Central memory CD8-positive, alpha-beta T cell (primary cell): Measurements from ENCODE around the gene TCF19.
A peak's percentile ranks its signal among the peaks of the same experiment; 100 is the strongest.
"Not testable (repeated sequence)": the region's sequence is repeated elsewhere in the genome, so short reads cannot be mapped to it uniquely, and the experiment has no call there.

ENCODE experiments used
- ATAC-seq: fragments of 150-1000 bp; cut with Tn5 transposase; replicated peaks from 2 replicates; pipeline ENCODE4 v1.10.0; 2022; ENCODE audit warnings: mild to moderate bottlenecking, moderate FRiP score, moderate number of reproducible peaks; ENCODE audit not compliant: poor library complexity, severe bottlenecking; ENCODE audit errors: extremely low read depth
- DNase-seq, 2 donors: peaks; one replicate each; pipeline ENCODE4 v3.0.0; 2021; ENCODE audit warnings: low spot score in 2 of 2
- H3K27ac Mint-ChIP-seq: one replicate; pipeline ENCODE4 v1.8.0; 2022; ENCODE audit warnings: low read depth, mild to moderate bottlenecking, moderate library complexity, mixed read lengths
- H3K27me3 Mint-ChIP-seq: one replicate; pipeline ENCODE4 v1.8.0; 2022; ENCODE audit warnings: mixed read lengths
- H3K36me3 Mint-ChIP-seq: one replicate; pipeline ENCODE4 v1.8.0; 2022; ENCODE audit warnings: mild to moderate bottlenecking, moderate library complexity, mixed read lengths; ENCODE audit not compliant: insufficient read depth
- H3K4me1 Mint-ChIP-seq: one replicate; pipeline ENCODE4 v1.8.0; 2022; ENCODE audit warnings: mixed read lengths
- H3K4me3 Mint-ChIP-seq: one replicate; pipeline ENCODE4 v1.8.0; 2022; ENCODE audit warnings: mild to moderate bottlenecking, moderate library complexity, mixed read lengths
- H3K9me3 Mint-ChIP-seq: one replicate; pipeline ENCODE4 v1.8.0; 2022; ENCODE audit warnings: mixed read lengths

The TCF19 gene

DNA sequence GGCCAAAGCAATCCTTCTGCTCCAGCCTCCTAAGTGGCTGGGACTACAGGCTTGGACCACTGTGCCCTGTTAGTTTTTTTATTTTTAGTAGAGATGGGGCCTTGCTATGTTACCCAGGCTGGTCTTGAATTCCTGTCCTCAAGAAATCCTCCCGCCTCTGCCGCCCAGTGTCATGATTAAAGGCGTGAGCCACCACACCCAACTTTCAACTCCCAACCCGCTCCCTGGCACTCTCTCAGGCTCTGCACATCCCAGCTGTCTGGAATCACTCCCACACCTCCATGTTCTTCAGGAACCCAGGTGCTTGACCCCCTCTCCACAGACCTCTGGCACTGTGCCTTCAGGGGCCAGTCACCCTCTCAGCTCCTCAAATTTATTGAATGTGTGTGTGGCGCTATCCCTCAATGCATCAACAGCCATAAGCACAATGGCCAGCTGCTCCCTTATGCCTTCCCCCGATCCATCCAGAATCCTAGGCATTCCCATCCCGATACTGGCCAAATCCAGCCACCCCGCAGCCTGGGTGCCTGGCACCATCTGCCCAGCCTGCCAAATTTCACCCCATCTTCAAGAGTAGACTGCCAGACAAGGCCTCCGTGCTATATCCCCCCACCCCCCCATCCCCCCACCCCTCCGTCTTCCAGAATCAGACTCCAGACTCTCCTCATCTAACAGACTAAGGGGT, 12.7 kb downstream of the TCF19 start:
- no peak overlapping the region for H3K27ac Mint-ChIP-seq
- no peak for ATAC-seq
- H3K4me3 Mint-ChIP-seq, result no peak overlapping the region
- no peaks in the 10 kb centered on the region for H3K9me3 Mint-ChIP-seq
- no peak for DNase-seq
- peaks cover 2% of the 10 kb centered on the region for H3K36me3 Mint-ChIP-seq
- H3K27me3 Mint-ChIP-seq, result no peaks in the 10 kb centered on the region
- H3K4me1 Mint-ChIP-seq, result peaks cover 5% of the 10 kb centered on the region

DNA sequence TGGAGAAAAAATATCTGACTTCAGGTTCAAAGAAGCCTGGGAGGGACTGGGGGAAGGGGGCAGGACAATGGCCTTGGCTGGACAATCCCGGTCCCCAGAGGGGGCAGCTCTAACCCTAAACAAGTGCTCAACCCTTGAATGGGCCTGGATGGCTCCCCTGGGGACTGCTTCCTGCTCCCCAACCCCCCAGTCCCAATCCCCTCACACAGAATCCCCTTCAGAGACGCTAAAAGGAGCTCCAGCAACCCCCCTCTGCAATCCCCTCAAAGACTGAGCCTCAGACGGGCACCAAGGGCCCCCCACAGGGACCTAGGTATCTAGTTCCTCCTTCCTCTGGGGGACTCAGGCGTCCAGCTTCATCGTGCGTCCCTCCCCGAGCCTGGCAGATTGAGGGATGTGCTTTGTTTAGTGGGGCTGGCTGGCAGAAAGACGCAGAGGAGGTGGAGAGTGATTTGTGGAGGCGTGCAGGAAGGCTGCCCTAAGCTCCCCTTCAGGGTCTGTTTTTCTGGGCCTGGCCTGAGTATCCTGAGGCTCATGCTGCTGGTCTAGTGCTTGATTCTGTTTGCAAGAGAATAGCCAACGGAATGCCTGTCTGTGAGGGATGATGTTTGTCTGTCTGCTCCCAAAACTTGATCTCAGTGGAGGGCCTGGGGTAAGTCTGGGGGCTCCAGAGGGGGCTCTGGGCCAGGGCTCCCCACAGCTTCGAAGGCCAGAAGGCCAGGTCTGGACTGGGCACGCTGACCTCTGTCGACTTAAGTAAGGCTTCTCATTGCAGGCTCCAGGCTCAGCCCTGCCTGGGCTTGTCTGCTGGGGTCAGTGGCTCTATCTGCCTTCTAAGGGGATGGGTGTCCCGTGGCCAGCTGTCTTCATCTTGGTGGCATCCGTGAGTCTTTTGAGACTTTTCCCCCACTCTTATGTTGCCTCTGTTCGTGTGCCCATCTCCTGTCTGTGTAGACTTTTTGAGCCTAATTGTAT, 13.8 kb downstream of the TCF19 start:
- Mint-ChIP-seq H3K9me3 (no peaks in the 10 kb centered on the region), H3K27ac (no peak overlapping the region), H3K4me1 (peaks cover 8% of the 10 kb centered on the region), H3K27me3 (no peaks in the 10 kb centered on the region), H3K4me3 (no peak overlapping the region), H3K36me3 (peaks cover 2% of the 10 kb centered on the region)
- no peak for DNase-seq
- ATAC-seq, result no peak

DNA sequence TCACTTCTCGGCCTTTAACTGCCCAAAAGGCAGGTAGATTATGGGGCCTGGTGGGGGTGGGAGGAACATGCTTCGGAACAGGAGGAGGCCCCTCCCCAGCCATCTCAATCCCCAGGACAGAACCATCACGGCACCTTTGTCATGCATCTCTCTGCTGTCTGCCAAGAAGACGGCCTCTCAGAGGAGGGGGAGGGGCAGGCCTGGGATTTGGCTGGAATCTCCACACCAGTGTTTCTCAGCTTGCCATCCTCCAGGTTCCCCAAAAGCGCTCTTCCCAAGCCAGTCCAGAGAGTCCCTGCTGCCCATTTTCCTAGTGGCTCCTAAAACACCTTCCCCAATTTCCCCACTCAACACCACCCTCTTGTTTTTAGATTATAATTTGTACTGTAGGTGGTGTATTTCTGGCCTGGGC, 14.6 kb downstream of the TCF19 start:
- Mint-ChIP-seq H3K36me3 (peaks cover 2% of the 10 kb centered on the region), H3K9me3 (no peaks in the 10 kb centered on the region), H3K27me3 (no peaks in the 10 kb centered on the region), H3K4me1 (peaks cover 9% of the 10 kb centered on the region), H3K27ac (no peak overlapping the region), H3K4me3 (no peak overlapping the region)
- DNase-seq (no peak), ATAC-seq (no peak)

DNA sequence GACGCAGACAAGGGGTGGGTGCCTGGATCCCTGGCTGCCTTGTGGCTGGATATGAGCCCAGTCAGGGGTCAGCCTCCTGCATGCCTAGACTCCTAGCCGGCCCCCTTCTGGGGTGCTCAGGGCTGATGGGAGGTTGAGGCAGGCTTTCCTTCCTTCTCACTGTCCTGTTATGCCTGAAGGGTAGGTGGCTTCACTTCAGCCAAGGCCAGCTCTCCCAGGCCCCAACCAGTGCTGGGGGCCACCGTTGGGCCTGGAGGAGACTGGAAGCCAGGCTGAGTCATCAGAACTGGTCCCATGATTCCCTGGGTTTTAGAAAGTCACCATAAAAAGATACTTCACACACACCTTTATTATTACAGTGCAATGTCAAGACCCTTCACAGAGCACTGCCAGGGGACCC, 15.0 kb downstream of the TCF19 start:
- H3K27ac Mint-ChIP-seq, result no peak overlapping the region
- H3K36me3 Mint-ChIP-seq, result peaks cover 2% of the 10 kb centered on the region

DNA sequence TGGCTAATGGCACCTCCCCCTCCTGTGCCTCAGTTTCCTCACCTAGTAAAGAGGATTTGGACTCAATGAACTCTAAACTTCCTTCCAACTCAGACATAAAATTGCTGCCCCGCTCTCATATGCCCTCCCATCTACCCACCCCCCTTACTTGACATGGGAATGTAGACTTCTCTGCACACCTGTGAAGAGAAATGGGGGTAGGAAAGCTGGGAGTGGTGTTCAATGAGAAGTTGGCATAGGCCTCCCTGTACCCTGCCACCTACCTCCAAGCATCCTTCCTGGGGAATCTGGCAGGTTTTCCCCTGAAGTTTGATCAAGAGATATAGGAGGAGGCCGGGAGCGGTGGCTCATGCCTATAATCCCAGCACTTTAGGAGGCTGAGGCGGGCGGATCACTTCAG, 16.0 kb downstream of the TCF19 start:
- H3K9me3 Mint-ChIP-seq, result no peaks in the 10 kb centered on the region
- DNase-seq (no peak), ATAC-seq (no peak)
- no peaks in the 10 kb centered on the region for H3K27me3 Mint-ChIP-seq
- H3K27ac Mint-ChIP-seq, result no peak overlapping the region
- H3K36me3 Mint-ChIP-seq, result peaks cover 2% of the 10 kb centered on the region
- H3K4me1 Mint-ChIP-seq, result peaks cover 23% of the 10 kb centered on the region
- H3K4me3 Mint-ChIP-seq, result no peak overlapping the region

More for the DNA sequence above, 15.0 kb downstream of the TCF19 start:
- DNase-seq, result no peak
- Mint-ChIP-seq H3K27me3 (no peaks in the 10 kb centered on the region), H3K9me3 (no peaks in the 10 kb centered on the region), H3K4me3 (no peak overlapping the region), H3K4me1 (peaks cover 13% of the 10 kb centered on the region)
- no peak for ATAC-seq

DNA sequence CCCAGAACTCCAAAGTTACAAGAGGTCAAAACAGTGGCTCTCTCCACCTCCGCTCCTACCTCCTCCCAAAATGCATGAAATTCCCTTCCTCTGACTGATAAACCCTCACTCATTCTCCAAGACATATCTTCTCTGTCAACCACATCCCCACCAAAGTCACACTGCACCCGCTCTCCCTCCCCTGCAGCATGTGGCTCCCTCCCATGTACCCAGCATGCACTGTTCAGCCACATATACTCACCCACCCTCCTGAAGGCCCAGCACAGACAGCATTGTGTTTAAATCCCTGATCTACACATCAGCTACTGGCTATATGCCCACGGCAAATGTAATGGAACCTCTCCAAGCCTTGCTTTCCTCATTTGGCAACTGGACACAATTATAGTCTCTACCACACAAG, 17.6 kb downstream of the TCF19 start:
- ATAC-seq (peak; percentile 70), DNase-seq (no peak)
- Mint-ChIP-seq H3K4me3 (no peak overlapping the region), H3K4me1 (peaks cover 32% of the 10 kb centered on the region), H3K27me3 (no peaks in the 10 kb centered on the region), H3K9me3 (no peaks in the 10 kb centered on the region), H3K27ac (peak overlapping the region; percentile 4), H3K36me3 (peaks cover 2% of the 10 kb centered on the region)

DNA sequence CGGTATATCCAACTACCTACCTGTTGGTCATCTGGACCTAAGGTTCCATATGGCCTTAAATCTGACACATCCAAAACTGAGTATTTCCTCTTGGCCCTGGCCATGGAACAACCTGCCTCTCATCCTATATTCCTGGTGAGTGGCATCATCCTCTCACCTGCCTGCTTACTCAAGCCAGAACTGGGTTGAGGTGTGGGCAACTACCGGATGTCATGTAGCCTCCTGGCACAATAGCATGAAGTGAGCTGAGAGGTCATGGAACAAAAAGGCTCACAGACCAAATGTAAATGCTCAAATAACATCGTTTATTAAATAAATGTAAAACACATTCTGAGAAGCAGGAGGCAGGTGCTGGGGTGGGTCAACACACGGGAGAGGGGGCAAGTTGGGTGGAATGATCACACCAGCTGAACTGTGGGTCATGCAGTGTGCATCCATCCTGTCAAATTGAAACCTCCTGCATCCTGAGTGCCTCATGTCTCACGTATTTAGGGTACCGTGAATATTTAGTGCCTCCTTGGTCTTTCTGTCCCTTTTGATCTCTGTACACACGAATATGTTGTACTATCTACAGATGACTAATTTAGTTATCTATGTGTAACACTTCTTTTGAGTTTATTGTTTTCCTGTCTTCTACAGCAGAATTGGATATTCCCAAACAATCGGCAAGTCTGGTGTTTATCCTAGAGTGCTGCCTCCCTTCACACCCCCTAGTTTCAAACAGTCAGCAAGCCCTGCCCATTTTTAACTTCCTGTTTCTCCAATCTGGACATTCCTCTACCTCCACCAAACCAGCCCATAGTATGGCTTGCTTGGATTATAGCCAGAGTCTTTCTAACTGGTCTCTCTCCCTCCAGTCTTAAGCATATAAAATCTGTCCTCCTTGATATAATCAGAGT, 20.0 kb downstream of the TCF19 start:
- Mint-ChIP-seq H3K4me1 (peaks cover 32% of the 10 kb centered on the region), H3K27me3 (no peaks in the 10 kb centered on the region), H3K36me3 (peaks cover 2% of the 10 kb centered on the region), H3K4me3 (no peak overlapping the region), H3K9me3 (no peaks in the 10 kb centered on the region), H3K27ac (no peak overlapping the region)
- no peak for DNase-seq
- no peak for ATAC-seq

DNA sequence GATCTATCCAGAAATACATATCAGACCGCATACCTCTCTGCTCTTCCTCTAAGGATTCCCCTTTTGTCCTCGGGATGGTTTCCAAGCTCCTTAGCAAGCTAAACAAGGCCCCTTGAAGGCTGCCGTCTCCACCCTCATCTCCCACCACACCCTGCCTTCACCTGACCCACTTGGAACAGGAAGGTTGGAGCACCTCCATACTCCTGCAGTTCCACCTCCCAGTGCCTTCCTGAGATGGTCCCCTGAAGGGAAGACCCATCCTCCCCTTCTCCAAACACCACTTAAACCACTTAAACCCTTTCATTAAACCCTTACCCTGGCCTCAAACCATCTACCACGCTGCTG, 20.6 kb downstream of the TCF19 start:
- ATAC-seq (no peak), DNase-seq (no peak)
- Mint-ChIP-seq H3K4me1 (peaks cover 32% of the 10 kb centered on the region), H3K36me3 (peaks cover 2% of the 10 kb centered on the region), H3K9me3 (no peaks in the 10 kb centered on the region), H3K27ac (no peak overlapping the region), H3K4me3 (no peak overlapping the region), H3K27me3 (no peaks in the 10 kb centered on the region)

DNA sequence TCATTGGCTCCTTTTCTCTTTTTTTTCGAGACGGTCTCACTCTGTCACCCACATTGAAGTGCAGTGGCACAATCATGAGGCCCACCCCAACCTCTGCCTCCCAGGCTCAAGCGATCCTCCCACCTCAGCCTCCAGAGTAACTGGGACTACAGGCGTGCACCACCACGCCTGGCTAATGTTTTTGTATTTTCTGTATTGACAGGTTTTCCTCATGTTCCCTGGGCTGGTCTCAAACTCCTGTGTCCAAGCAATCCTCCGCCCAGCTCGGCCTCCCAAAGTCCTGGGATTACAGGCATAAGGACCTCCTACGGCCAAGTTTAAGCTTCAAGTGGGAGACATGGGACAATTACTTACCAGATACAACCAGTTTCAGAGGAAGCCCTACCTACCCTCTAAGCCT, 21.5 kb downstream of the TCF19 start:
- Mint-ChIP-seq H3K4me1 (peaks cover 32% of the 10 kb centered on the region), H3K4me3 (peak overlapping the region; percentile 84), H3K27ac (peak overlapping the region; percentile 65), H3K9me3 (no peaks in the 10 kb centered on the region), H3K27me3 (no peaks in the 10 kb centered on the region), H3K36me3 (peaks cover 2% of the 10 kb centered on the region)
- ATAC-seq (no peak), DNase-seq (no peak)

DNA sequence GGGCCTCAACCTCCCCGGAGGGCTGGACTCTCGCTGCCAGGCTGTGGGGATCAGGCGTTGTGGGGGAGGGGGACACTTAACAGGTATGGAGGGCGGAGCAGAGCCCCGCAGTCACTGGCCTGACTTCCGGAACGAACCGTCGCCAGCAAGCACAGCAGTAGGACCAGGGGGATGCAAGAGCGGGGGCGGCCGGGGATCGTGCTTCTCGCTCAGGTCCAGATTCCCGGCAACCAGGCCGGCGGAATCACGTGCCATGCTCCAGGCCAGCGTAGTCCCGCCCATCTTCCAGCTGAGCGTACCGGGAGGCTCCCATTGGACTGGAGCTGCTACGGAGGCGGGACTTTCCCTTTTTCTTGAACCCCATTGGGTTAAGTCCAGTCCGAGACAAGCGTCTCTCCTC, 22.1 kb downstream of the TCF19 start:
- Mint-ChIP-seq H3K27ac (peak overlapping the region; percentile 65), H3K9me3 (no peaks in the 10 kb centered on the region), H3K36me3 (peaks cover 2% of the 10 kb centered on the region), H3K4me3 (peak overlapping the region; percentile 84), H3K27me3 (no peaks in the 10 kb centered on the region), H3K4me1 (peaks cover 33% of the 10 kb centered on the region)
- peak in 1 of 2 donors; percentile 64 for DNase-seq
- ATAC-seq, result peak; percentile 89

DNA sequence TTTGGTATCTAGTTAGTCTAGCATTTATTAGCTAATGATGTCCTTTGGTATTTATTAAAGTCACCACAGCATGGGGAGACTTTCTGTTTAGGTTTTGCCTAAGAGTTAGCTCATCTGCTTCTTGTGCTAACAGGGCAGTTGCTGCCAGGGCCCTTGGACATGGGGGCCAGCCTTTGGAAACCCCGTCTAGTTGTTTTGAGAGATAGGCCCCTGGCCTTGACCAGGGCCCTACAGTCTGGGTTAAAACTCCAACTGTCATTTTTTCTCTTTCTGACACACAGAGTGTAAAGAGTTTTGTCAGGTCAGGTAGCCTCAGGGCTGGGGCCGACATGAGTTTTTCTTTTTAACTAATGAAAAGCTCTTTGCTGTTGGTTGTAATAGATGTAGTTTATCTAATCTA, 24.9 kb downstream of the TCF19 start:
- not testable (repeated sequence) for DNase-seq, H3K4me3 Mint-ChIP-seq, H3K27me3 Mint-ChIP-seq, H3K36me3 Mint-ChIP-seq, H3K9me3 Mint-ChIP-seq, H3K27ac Mint-ChIP-seq, ATAC-seq
- peaks cover 25% of the 10 kb centered on the region for H3K4me1 Mint-ChIP-seq

DNA sequence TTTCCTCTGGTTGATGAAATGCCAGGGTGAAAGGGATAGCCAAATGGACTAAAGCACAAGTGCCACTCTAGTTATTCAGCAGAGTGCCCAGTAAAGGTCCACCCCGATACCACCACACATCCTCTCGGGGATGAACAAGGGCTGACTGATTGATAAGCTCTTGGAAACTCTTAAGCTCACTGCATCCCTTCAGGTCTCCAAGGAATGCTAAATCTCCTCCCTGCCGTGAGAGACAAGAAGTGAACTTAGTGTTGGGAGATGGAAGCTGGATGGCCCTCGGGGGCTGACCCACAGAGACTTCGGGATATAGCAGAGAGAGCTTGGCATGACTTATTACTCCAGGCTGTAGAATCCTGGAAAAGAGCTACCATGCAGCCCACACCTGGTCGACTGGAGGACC, 25.5 kb downstream of the TCF19 start:
- H3K4me3 Mint-ChIP-seq, H3K27me3 Mint-ChIP-seq, ATAC-seq, H3K27ac Mint-ChIP-seq, H3K9me3 Mint-ChIP-seq, H3K36me3 Mint-ChIP-seq, DNase-seq: not testable (repeated sequence)
- peaks cover 20% of the 10 kb centered on the region for H3K4me1 Mint-ChIP-seq
